ENCODE measurements around the gene ZCRB1. TPM values are rescaled to one million over a fixed set of nuclear protein-coding genes. Genes with fewer than 3 reads are reported as not detected.

Gene ZCRB1
- total and polyA plus RNA-seq, 2 of the 4 experiments (the other 2 are of a cell fraction), result 19.7 to 28.1 TPM

DNA sequence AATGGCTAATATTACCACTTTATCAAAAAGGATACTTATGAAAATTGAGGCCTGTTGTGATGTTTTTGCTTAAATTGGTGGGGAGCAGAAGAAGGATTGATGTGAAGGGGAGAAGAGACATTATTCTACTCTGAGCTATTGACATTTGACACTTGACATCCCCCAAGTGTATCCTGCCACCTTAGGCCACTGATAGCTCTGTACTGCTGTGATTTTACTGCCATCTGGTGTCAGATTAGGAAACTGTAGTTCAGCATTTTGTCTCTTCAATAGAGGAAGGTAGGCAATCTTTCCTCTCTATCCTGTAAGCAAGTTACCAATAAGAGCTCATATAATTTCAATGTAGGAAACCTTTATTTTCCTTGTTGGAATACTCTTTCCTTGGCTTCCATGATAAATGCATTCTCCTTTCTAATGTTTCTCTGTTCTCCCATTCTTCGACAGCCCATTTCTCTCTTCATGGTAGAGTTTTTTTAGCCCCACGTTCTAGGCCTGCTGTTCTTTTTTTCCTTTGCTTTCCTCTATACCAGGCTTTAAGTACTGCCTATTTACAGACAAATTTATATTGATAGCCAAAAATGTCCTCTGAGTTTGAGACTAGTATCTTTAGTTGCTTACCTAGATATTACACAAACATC lies 46.4 kb upstream of the ZCRB1 start:
- dilution Hi-C loops (cut with HindIII; ENCODE audit: low sequenced_read_pairs, unreplicated experiment) (no loop called here), in situ Hi-C loops (cut with MboI; ENCODE audit: low sequenced_read_pairs) (no loop called here), intact Hi-C loops (cut with micrococcal nuclease) (loop anchor here (1.0 to 5.0 kb wide), 2 partner anchors 243 to 1095 kb away; no protein-coding TSS in a partner anchor)
- no peaks in the 10 kb centered on the region for H3K9me1 ChIP-seq (ENCODE audit: insufficient read depth, low read length)
- H2AK5ac ChIP-seq (ENCODE audit: low read depth, low read length), result no peak overlapping the region
- WGBS, 2 experiments (ENCODE audit: extremely low coverage in 2 of 2, insufficient read length in 1 of 2), result no CpG with 5 or more reads among the region's 2 CpGs
- H2BK20ac ChIP-seq (ENCODE audit: low read depth, low read length), result no peak overlapping the region
- H2BK15ac ChIP-seq (ENCODE audit: low read depth, low read length), result no peak overlapping the region
- H3K36me3 ChIP-seq (ENCODE audit: control insufficient read depth, insufficient read depth, low read length), result peaks cover 2% of the 10 kb centered on the region; the same call in 1 of the 2 replicates
- no peak overlapping the region for H3K14ac ChIP-seq (replicated peaks; ENCODE audit: low read depth, low read length)
- DNase-seq, result peak; percentile 46
- peak; percentile 77 for ATAC-seq (ENCODE audit: low read depth)
- H4K91ac ChIP-seq (ENCODE audit: insufficient read depth, low read depth, low read length), result no peak overlapping the region
- H2BK120ac ChIP-seq (ENCODE audit: low read depth, low read length), result no peak overlapping the region
- H3K27ac ChIP-seq (ENCODE audit: insufficient read depth, low read length), result no peak overlapping the region
- no peak overlapping the region for H3K56ac ChIP-seq (ENCODE audit: extremely low read depth, insufficient read depth, low read length)
- no peak overlapping the region for H3K9ac ChIP-seq (ENCODE audit: low read depth, low read length)
- ChIA-PET CTCF (interaction anchor here (0.7 to 1.8 kb wide), 11 partner anchors 10 to 247 kb away, joined by 3 to 10 read pairs (median 4); no protein-coding TSS in a partner anchor), POLR2A (ENCODE audit: unreplicated experiment) (interaction anchor here (0.6 kb wide), 1 partner anchor 37 kb away, joined by 3 read pairs; no protein-coding TSS in a partner anchor)
- no peak overlapping the region for H3K23ac ChIP-seq (ENCODE audit: low read depth, low read length)
- H3K4ac ChIP-seq (ENCODE audit: low read depth, low read length), result no peak overlapping the region
- BruUV-seq (replicated peaks), result no TSS peak
- no peak overlapping the region for H3K4me2 ChIP-seq (ENCODE audit: low read depth, low read length)
- H4K5ac ChIP-seq (ENCODE audit: low read depth, low read length), result no peak overlapping the region
- H4K8ac ChIP-seq (ENCODE audit: low read depth in 2 of 2, low read length in 2 of 2), result no peak overlapping the region
- H3K4me1 ChIP-seq (ENCODE audit: control insufficient read depth, insufficient read depth, low read length), result no peaks in the 10 kb centered on the region
- no peak overlapping the region for H3K4me3 ChIP-seq (ENCODE audit: insufficient read depth, low read depth, low read length)
- H2AK9ac ChIP-seq (replicated peaks; ENCODE audit: low read depth, low read length, poor library complexity), result no peak overlapping the region
- no peak overlapping the region for H2AFZ ChIP-seq (replicated peaks; ENCODE audit: low read length, poor library complexity)
- H3K9me3 ChIP-seq (ENCODE audit: control insufficient read depth, insufficient read depth, low read length), result no peaks in the 10 kb centered on the region
- no peak overlapping the region for H2BK5ac ChIP-seq (ENCODE audit: low read depth, low read length, poor library complexity, severe bottlenecking)
- H4K20me1 ChIP-seq (ENCODE audit: insufficient read depth, low read length), result peaks cover 3% of the 10 kb centered on the region; the same call in 1 of the 2 replicates
- no peaks in the 10 kb centered on the region for H3K27me3 ChIP-seq (ENCODE audit: control insufficient read depth, insufficient read depth, low read length)
- H3K18ac ChIP-seq (ENCODE audit: low read depth, low read length), result no peak overlapping the region
- peaks cover 9 to 17% of the 10 kb centered on the region in 2 experiments; a peak in 3 of 4 replicates for H3K79me1 ChIP-seq (ENCODE audit: low read depth in 1 of 2, low read length in 2 of 2)
- no peak for TF ChIP-seq MXI1 (IDR thresholded peaks at IDR 0.05; ENCODE audit: borderline replicate concordance, low read depth, low read length)
- no peak for TF ChIP-seq FOS (IDR thresholded peaks at IDR 0.05; ENCODE audit: low read depth, low read length)
- TF ChIP-seq MAZ (IDR thresholded peaks at IDR 0.05; ENCODE audit: borderline replicate concordance, low read depth, low read length), result no peak
- TF ChIP-seq NFE2L2 (IDR thresholded peaks at IDR 0.05; ENCODE audit: low read depth, low read length), result no peak
- TF ChIP-seq, protein P1, sequence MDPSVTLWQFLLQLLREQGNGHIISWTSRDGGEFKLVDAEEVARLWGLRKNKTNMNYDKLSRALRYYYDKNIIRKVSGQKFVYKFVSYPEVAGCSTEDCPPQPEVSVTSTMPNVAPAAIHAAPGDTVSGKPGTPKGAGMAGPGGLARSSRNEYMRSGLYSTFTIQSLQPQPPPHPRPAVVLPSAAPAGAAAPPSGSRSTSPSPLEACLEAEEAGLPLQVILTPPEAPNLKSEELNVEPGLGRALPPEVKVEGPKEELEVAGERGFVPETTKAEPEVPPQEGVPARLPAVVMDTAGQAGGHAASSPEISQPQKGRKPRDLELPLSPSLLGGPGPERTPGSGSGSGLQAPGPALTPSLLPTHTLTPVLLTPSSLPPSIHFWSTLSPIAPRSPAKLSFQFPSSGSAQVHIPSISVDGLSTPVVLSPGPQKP (IDR thresholded peaks at IDR 0.05; ENCODE audit: borderline replicate concordance, low read depth, low read length), result no peak
- peak; percentile 73 for TF ChIP-seq CTCF (conservative IDR thresholded peaks at IDR 0.05; ENCODE audit: low read depth, low read length)
- TF ChIP-seq RFX5 (IDR thresholded peaks at IDR 0.05; ENCODE audit: low read depth, low read length), result no peak
- peak; percentile 84 for TF ChIP-seq RAD21 (IDR thresholded peaks at IDR 0.05; ENCODE audit: low read length)
- no peak for TF ChIP-seq RCOR1 (IDR thresholded peaks at IDR 0.05; ENCODE audit: insufficient replicate concordance, low read length)
- no peak for TF ChIP-seq CHD1 (IDR thresholded peaks at IDR 0.05; ENCODE audit: low read depth, low read length)
- TF ChIP-seq MAFK (IDR thresholded peaks at IDR 0.05; ENCODE audit: low read depth, low read length), result peak; percentile 43; the same call in 1 of the 2 replicates
- no peak for TF ChIP-seq CEBPB (IDR thresholded peaks at IDR 0.05; ENCODE audit: low read depth, low read length)
- no peak for TF ChIP-seq BHLHE40 (IDR thresholded peaks at IDR 0.05; ENCODE audit: low read depth, low read length)
- no peak for TF ChIP-seq POLR2A (IDR thresholded peaks at IDR 0.05; ENCODE audit: low read depth, low read length)
- peak; percentile 67 for TF ChIP-seq SMC3 (IDR thresholded peaks at IDR 0.05; ENCODE audit: low read depth, low read length)

All from IMR-90 (cell line).